Coronary artery (tissue), 2 donors: ENCODE data around the gene GCLC.

Experiments used
- DNase-seq: peaks from one replicate; pipeline ENCODE4 v3.0.0-alpha.2; 2017; ENCODE audit warnings: low spot score
- H3K27ac ChIP-seq, 2 donors: fragments of 200-600 bp; sonication (generic); one replicate each; pipeline ENCODE4 v1.5.1; 2016 to 2019
- H3K4me3 ChIP-seq: fragments of 200-600 bp; sonication (generic); 2 replicates; pipeline ENCODE4 v1.5.1; 2016; ENCODE audit warnings: mild to moderate bottlenecking, moderate library complexity
- CTCF ChIP-seq: fragments of 200-600 bp; sonication (generic); IDR thresholded peaks from one replicate; pipeline ENCODE4 v1.5.1; 2019; ENCODE audit warnings: antibody characterized with exemption

GCLC gene

GRCh38 chr6:53495506-53496499, 49.1 kb downstream of the GCLC start:
- Histone ChIP-seq H3K27ac (no peak overlapping the region), H3K4me3 (no peak overlapping the region)
- no peak for DNase-seq
- no peak for TF ChIP-seq CTCF

GRCh38 chr6:53494076-53494475, 50.8 kb downstream of the GCLC start:
- DNase-seq = no peak

GRCh38 chr6:53493635-53494025, 51.3 kb downstream of the GCLC start:
- H3K27ac ChIP-seq = no peak overlapping the region
- no peak for TF ChIP-seq CTCF
- no peak overlapping the region for H3K4me3 ChIP-seq
- DNase-seq = no peak

More at GRCh38 chr6:53494076-53494475, 50.8 kb downstream of the GCLC start:
- no peak overlapping the region for H3K27ac ChIP-seq
- TF ChIP-seq CTCF = no peak
- no peak overlapping the region for H3K4me3 ChIP-seq

GRCh38 chr6:53492860-53493634, 51.9 kb downstream of the GCLC start:
- peak; percentile 64 for TF ChIP-seq CTCF

GRCh38 chr6:53487080-53487479, 57.8 kb downstream of the GCLC start:
- no peak for DNase-seq
- H3K27ac ChIP-seq = no peak overlapping the region
- no peak overlapping the region for H3K4me3 ChIP-seq
- no peak for TF ChIP-seq CTCF

More at GRCh38 chr6:53492860-53493634, 51.9 kb downstream of the GCLC start:
- H3K27ac ChIP-seq = no peak overlapping the region
- H3K4me3 ChIP-seq = peak overlapping the region; percentile 52
- no peak for DNase-seq

- no peak for DNase-seq
- Histone ChIP-seq H3K4me3 (no peak overlapping the region), H3K27ac (no peak overlapping the region)
- no peak for TF ChIP-seq CTCF
These were observed 58.2 kb downstream of the GCLC start for GRCh38 chr6:53486679-53487078.
